Transverse colon (tissue), 4 donors: ENCODE results near the gene SIK1. TPM values are rescaled to one million over a fixed set of nuclear protein-coding genes. Genes with fewer than 3 reads are reported as not detected.

Source experiments
- DNase-seq: peaks from one replicate; pipeline ENCODE4 v3.0.0-alpha.2; 2019
- H3K27ac ChIP-seq, 4 donors: fragments of 200-600 bp; sonication (generic); 2 replicates each; pipeline ENCODE4 v1.5.1; 2016 to 2018; ENCODE audit warnings: inconsistent platforms in 4 of 4
- H3K27me3 ChIP-seq: fragments of 200-600 bp; sonication (generic); 2 replicates; pipeline ENCODE4 v1.5.1; 2017; ENCODE audit warnings: inconsistent platforms
- H3K36me3 ChIP-seq, 4 donors: fragments of 200-600 bp; sonication (generic); 2 replicates each; pipeline ENCODE4 v1.5.1; 2017 to 2019; ENCODE audit warnings: inconsistent platforms in 4 of 4
- H3K4me1 ChIP-seq, 4 donors: fragments of 200-600 bp; sonication (generic); 2 replicates each; pipeline ENCODE4 v1.5.1; 2017 to 2020; ENCODE audit warnings: inconsistent platforms in 4 of 4
- H3K4me3 ChIP-seq, 4 donors: fragments of 200-600 bp; sonication (generic); 1 replicate in 1 of 4; 2 replicates in 3 of 4; pipeline versions ENCODE4 v1.5.1 to v1.6.1; 2017 to 2019; ENCODE audit warnings: inconsistent platforms in 4 of 4
- H3K9me3 ChIP-seq, 2 donors: fragments of 200-600 bp; sonication (generic); 2 replicates each; pipeline ENCODE4 v1.5.1; 2017 to 2019; ENCODE audit warnings: inconsistent platforms in 2 of 2
- CTCF ChIP-seq, 5 experiments: fragments of 200-600 bp in 3 of 5; fragments of 450-650 bp in 2 of 5; sonication (generic) in 3 of 5; IDR thresholded peaks; 1 replicate in 2 of 5; 2 replicates in 3 of 5; pipeline ENCODE4 v1.5.1; 2016 to 2017; ENCODE audit warnings: antibody characterized with exemption in 5 of 5, inconsistent platforms in 3 of 5, mild to moderate bottlenecking in 2 of 5, moderate library complexity in 1 of 5
- EP300 ChIP-seq: sonication (generic); formaldehyde crosslinking; IDR thresholded peaks from one replicate; pipeline ENCODE4 v1.6.1; 2017; ENCODE audit warnings: antibody characterized with exemption, low read depth
- POLR2A ChIP-seq: fragments of 450-650 bp; IDR thresholded peaks from one replicate; pipeline ENCODE4 v1.6.1; 2016; ENCODE audit warnings: antibody characterized with exemption, mild to moderate bottlenecking, moderate library complexity
- POLR2AphosphoS5 ChIP-seq, 3 donors: sonication (generic); formaldehyde crosslinking; IDR thresholded peaks; one replicate each; pipeline ENCODE4 v1.6.1; 2016; ENCODE audit warnings: antibody characterized with exemption in 3 of 3
- WGBS, 2 donors: methylation state at CpG; one replicate each; pipeline ENCODE4 v1.1.5; 2018; ENCODE audit warnings: low coverage in 1 of 2; 5-methylcytosine and 5-hydroxymethylcytosine counted together
- in situ Hi-C, 4 donors: fragments of 200-750 bp; cut with MboI; loops; one replicate each; pipeline versions ENCODE4 v1.15.0 to v1.15.1; 2017; ENCODE audit warnings: low sequenced_read_pairs in 3 of 4, low pct_ligation_motif_present in 1 of 4, low pct_unique_long_range_greater_than_20kb in 1 of 4
- intact Hi-C: fragments of 100-400 bp; cut with DNase I; formaldehyde crosslinking; loops from one replicate; pipeline ENCODE4 v1.15.1; 2023; ENCODE audit warnings: low total_unique reads
- total RNA-seq, 4 donors: library from RNA; depleted of rRNA; stranded (reverse); fragments of >200 nt; gene quantifications; one replicate each; pipeline ENCODE4 v1.1.0, GENCODE V29; 2016

Gene SIK1
- total RNA-seq, 4 donors from 2014 or later: 3.2 to 47.5 (median 8.6) TPM

GRCh38 chr21:43369596-43370090 is 57.3 kb downstream of the SIK1 start:
- no peaks in the 10 kb centered on the region for H3K27me3 ChIP-seq
- WGBS, 2 donors: 79 to 88% methylated on average over 6 to 18 of the region's 18 CpGs
- intact Hi-C loops (no loop called here), in situ Hi-C loops (no loop called here)
- H3K9me3 ChIP-seq: no peaks in the 10 kb centered on the region
- no peak for DNase-seq
- H3K4me1 ChIP-seq: no peaks in the 10 kb centered on the region
- H3K4me3 ChIP-seq: no peak overlapping the region
- H3K36me3 ChIP-seq: no peaks in the 10 kb centered on the region
- TF ChIP-seq EP300: no peak
- no peak for TF ChIP-seq POLR2A
- no peak for TF ChIP-seq POLR2AphosphoS5 (IDR thresholded peaks at IDR 0.05)
- TF ChIP-seq CTCF (IDR thresholded peaks at IDR 0.05): no peak
- H3K27ac ChIP-seq: no peak overlapping the region

GRCh38 chr21:43369124-43369523 is 57.8 kb downstream of the SIK1 start:
- Histone ChIP-seq H3K27ac (no peak overlapping the region), H3K4me1 (no peaks in the 10 kb centered on the region), H3K27me3 (no peaks in the 10 kb centered on the region), H3K36me3 (no peaks in the 10 kb centered on the region), H3K4me3 (no peak overlapping the region), H3K9me3 (no peaks in the 10 kb centered on the region)
- intact Hi-C loops: no loop called here
- in situ Hi-C loops: no loop called here
- 48 to 57% methylated on average over 9 to 14 of the region's 14 CpGs for WGBS, 2 donors
- no peak for TF ChIP-seq POLR2A
- no peak for TF ChIP-seq EP300
- no peak for TF ChIP-seq CTCF (IDR thresholded peaks at IDR 0.05)
- TF ChIP-seq POLR2AphosphoS5 (IDR thresholded peaks at IDR 0.05): no peak
- no peak for DNase-seq

GRCh38 chr21:43368685-43369084 is 58.2 kb downstream of the SIK1 start:
- in situ Hi-C loops: no loop called here
- intact Hi-C loops: no loop called here

GRCh38 chr21:43367859-43368258 is 59.1 kb downstream of the SIK1 start:
- Histone ChIP-seq H3K4me3 (no peak overlapping the region), H3K4me1 (no peaks in the 10 kb centered on the region), H3K27ac (no peak overlapping the region), H3K27me3 (no peaks in the 10 kb centered on the region), H3K9me3 (no peaks in the 10 kb centered on the region), H3K36me3 (no peaks in the 10 kb centered on the region)
- intact Hi-C loops (no loop called here), in situ Hi-C loops (no loop called here)
- 87 to 100% methylated on average over 1 to 4 of the region's 4 CpGs for WGBS, 2 donors
- no peak for TF ChIP-seq POLR2A
- TF ChIP-seq CTCF (IDR thresholded peaks at IDR 0.05): no peak
- no peak for TF ChIP-seq EP300
- TF ChIP-seq POLR2AphosphoS5 (IDR thresholded peaks at IDR 0.05): no peak
- DNase-seq: no peak

More at GRCh38 chr21:43368685-43369084, 58.2 kb downstream of the SIK1 start:
- no peaks in the 10 kb centered on the region for H3K4me1 ChIP-seq
- TF ChIP-seq EP300 (no peak), POLR2AphosphoS5 (IDR thresholded peaks at IDR 0.05) (no peak), CTCF (IDR thresholded peaks at IDR 0.05) (no peak), POLR2A (no peak)
- no peaks in the 10 kb centered on the region for H3K36me3 ChIP-seq
- WGBS, 2 donors: 83 to 87% methylated on average over 2 to 6 of the region's 6 CpGs
- no peak overlapping the region for H3K27ac ChIP-seq
- H3K9me3 ChIP-seq: no peaks in the 10 kb centered on the region
- H3K27me3 ChIP-seq: no peaks in the 10 kb centered on the region
- DNase-seq: no peak
- no peak overlapping the region for H3K4me3 ChIP-seq
